Astrocyte of the cerebellum (primary cell): ENCODE measurements around the gene CCDC171.
A peak's percentile ranks its signal among the peaks of the same experiment; 100 is the strongest.

ENCODE experiments used
- DNase-seq: peaks from one replicate; pipeline ENCODE4 v3.0.0-alpha.2; 2011; ENCODE audit warnings: low read depth
- H3K4me3 ChIP-seq: 2 replicates; pipeline ENCODE4 v1.5.1; 2011; ENCODE audit warnings: mild to moderate bottlenecking, low read depth, low read length, moderate library complexity
- CTCF ChIP-seq: IDR thresholded peaks from 2 replicates; pipeline ENCODE4 v1.5.1; 2012; ENCODE audit warnings: low read length, low read depth, moderate library complexity, mild to moderate bottlenecking; ENCODE audit errors: missing control alignments
- in situ Hi-C: cut with HindIII; loops from 2 replicates; pipeline ENCODE4 v1.10.0; 2017; ENCODE audit warnings: low sequenced_read_pairs

The CCDC171 gene

GRCh38 chr9:15724016-15724415, 171.2 kb downstream of the CCDC171 start:
- peak; percentile 91 for DNase-seq
- in situ Hi-C loops, result no loop called here
- TF ChIP-seq CTCF, result no peak

GRCh38 chr9:15724612-15725011, 171.8 kb downstream of the CCDC171 start:
- DNase-seq, result no peak
- H3K4me3 ChIP-seq, result no peak overlapping the region
- no peak for TF ChIP-seq CTCF
- in situ Hi-C loops, result no loop called here

More at GRCh38 chr9:15724016-15724415, 171.2 kb downstream of the CCDC171 start:
- no peak overlapping the region for H3K4me3 ChIP-seq

- no peak for TF ChIP-seq CTCF
- in situ Hi-C loops, result no loop called here
- DNase-seq, result peak; percentile 83
- H3K4me3 ChIP-seq, result no peak overlapping the region
Observed at GRCh38 chr9:15725953-15726352, 173.1 kb downstream of the CCDC171 start.

DNA sequence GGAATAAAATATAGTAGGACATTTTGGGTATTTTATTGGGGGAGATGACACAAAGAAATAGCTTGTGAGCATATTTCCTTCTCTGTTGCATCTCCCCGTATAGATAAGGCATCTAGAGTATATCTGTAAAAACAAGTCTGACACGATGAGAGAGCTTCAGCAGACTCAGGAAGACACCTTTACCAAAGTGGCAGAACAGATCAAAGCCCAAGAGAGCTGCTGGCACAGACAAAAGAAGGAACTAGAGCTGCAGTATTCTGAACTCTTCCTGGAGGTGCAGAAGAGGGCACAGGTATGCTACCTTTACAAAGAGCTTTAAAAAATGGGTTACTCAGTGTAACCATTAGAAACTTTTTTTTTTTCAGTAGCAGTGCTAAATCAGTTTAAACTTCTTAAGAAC, 176.7 kb downstream of the CCDC171 start:
- no peak overlapping the region for H3K4me3 ChIP-seq
- TF ChIP-seq CTCF, result no peak
- DNase-seq, result no peak
- in situ Hi-C loops, result no loop called here

GRCh38 chr9:15735083-15735857, 182.4 kb downstream of the CCDC171 start:
- H3K4me3 ChIP-seq, result no peak overlapping the region
- peak; percentile 90 for DNase-seq
- in situ Hi-C loops, result no loop called here
- TF ChIP-seq CTCF, result no peak

- H3K4me3 ChIP-seq, result no peak overlapping the region
- TF ChIP-seq CTCF, result no peak
- DNase-seq, result no peak
- in situ Hi-C loops, result no loop called here
Observed at GRCh38 chr9:15736569-15736968, 183.7 kb downstream of the CCDC171 start.
